HEK293 (cell line): ENCODE results near the gene NOC2L.

ENCODE experiments used
- AEBP2 ChIP-seq: fragments of 450-650 bp; formaldehyde crosslinking; IDR thresholded peaks from 2 replicates; pipeline ENCODE4 v1.5.1; 2016; ENCODE audit warnings: missing biosample characterization, missing genetic modification characterization, borderline replicate concordance
- GLIS2 ChIP-seq: fragments of 450-650 bp; formaldehyde crosslinking; IDR thresholded peaks from 2 replicates; pipeline ENCODE4 v1.5.1; 2016; ENCODE audit warnings: missing biosample characterization, missing genetic modification characterization
- SCRT1 ChIP-seq: fragments of 450-650 bp; formaldehyde crosslinking; IDR thresholded peaks from 2 replicates; pipeline ENCODE4 v1.5.1; 2016; ENCODE audit warnings: missing biosample characterization, missing genetic modification characterization, borderline replicate concordance
- SCRT2 ChIP-seq: fragments of 450-650 bp; formaldehyde crosslinking; IDR thresholded peaks from 2 replicates; pipeline ENCODE4 v1.5.1; 2016; ENCODE audit warnings: missing biosample characterization, missing genetic modification characterization
- ZFHX2 ChIP-seq: fragments of 450-650 bp; formaldehyde crosslinking; conservative IDR thresholded peaks from 2 replicates; pipeline ENCODE4 v1.5.1; 2016; ENCODE audit warnings: missing biosample characterization, missing genetic modification characterization
- ZIC2 ChIP-seq: fragments of 450-650 bp; formaldehyde crosslinking; IDR thresholded peaks from 2 replicates; pipeline ENCODE4 v1.5.1; 2016; ENCODE audit warnings: missing biosample characterization, missing genetic modification characterization
- ZNF174 ChIP-seq: fragments of 450-650 bp; formaldehyde crosslinking; IDR thresholded peaks from 2 replicates; pipeline ENCODE4 v1.5.0; 2017; ENCODE audit warnings: missing biosample characterization, mild to moderate bottlenecking, missing genetic modification characterization
- ZNF2 ChIP-seq: fragments of 450-650 bp; formaldehyde crosslinking; IDR thresholded peaks from 2 replicates; pipeline ENCODE4 v1.5.1; 2016; ENCODE audit warnings: missing biosample characterization, missing genetic modification characterization
- ZNF266 ChIP-seq: fragments of 450-650 bp; formaldehyde crosslinking; IDR thresholded peaks from 2 replicates; pipeline ENCODE4 v1.5.1; 2016; ENCODE audit warnings: missing biosample characterization, missing genetic modification characterization, low read depth
- ZNF302 ChIP-seq: fragments of 450-650 bp; formaldehyde crosslinking; IDR thresholded peaks from 2 replicates; pipeline ENCODE4 v1.5.1; 2016; ENCODE audit warnings: missing biosample characterization, missing genetic modification characterization, low read depth
- ZNF324 ChIP-seq: fragments of 450-650 bp; formaldehyde crosslinking; IDR thresholded peaks from 2 replicates; pipeline ENCODE4 v1.5.1; 2016; ENCODE audit warnings: missing biosample characterization, missing genetic modification characterization
- ZNF341 ChIP-seq: fragments of 450-650 bp; formaldehyde crosslinking; IDR thresholded peaks from 2 replicates; pipeline ENCODE4; 2016; ENCODE audit warnings: low read depth, missing biosample characterization, missing genetic modification characterization
- ZNF449 ChIP-seq: fragments of 450-650 bp; formaldehyde crosslinking; IDR thresholded peaks from 2 replicates; pipeline ENCODE4 v1.5.1; 2017; ENCODE audit warnings: missing biosample characterization, mild to moderate bottlenecking, missing genetic modification characterization, moderate library complexity
- ZNF555 ChIP-seq: fragments of 450-650 bp; formaldehyde crosslinking; conservative IDR thresholded peaks from 2 replicates; pipeline ENCODE4 v1.5.1; 2017; ENCODE audit warnings: missing biosample characterization, mild to moderate bottlenecking, missing genetic modification characterization, inconsistent platforms
- ZNF571 ChIP-seq: fragments of 450-650 bp; formaldehyde crosslinking; IDR thresholded peaks from 2 replicates; pipeline ENCODE4 v1.5.0; 2017; ENCODE audit warnings: missing biosample characterization, missing genetic modification characterization
- ZNF580 ChIP-seq: fragments of 450-650 bp; formaldehyde crosslinking; IDR thresholded peaks from 2 replicates; pipeline ENCODE4 v1.5.1; 2016; ENCODE audit warnings: missing biosample characterization, missing genetic modification characterization
- ZNF660 ChIP-seq: fragments of 450-650 bp; IDR thresholded peaks from 2 replicates; pipeline ENCODE4 v1.5.1; 2018; ENCODE audit warnings: missing biosample characterization, mild to moderate bottlenecking, missing genetic modification characterization
- ZNF791 ChIP-seq: fragments of 450-650 bp; formaldehyde crosslinking; IDR thresholded peaks from 2 replicates; pipeline ENCODE4 v1.5.1; 2016; ENCODE audit warnings: missing biosample characterization, missing genetic modification characterization
- TF ChIP-seq, protein P1 (sequence below): fragments of 450-650 bp; formaldehyde crosslinking; IDR thresholded peaks from 2 replicates; pipeline ENCODE4 v1.5.1; 2016; ENCODE audit warnings: missing biosample characterization, missing genetic modification characterization
- TF ChIP-seq, protein P2 (sequence below): fragments of 450-650 bp; formaldehyde crosslinking; conservative IDR thresholded peaks from 2 replicates; pipeline ENCODE4 v1.5.1; 2016; ENCODE audit warnings: low read depth, missing biosample characterization, missing genetic modification characterization
- TF ChIP-seq, protein P3 (sequence below): fragments of 450-650 bp; formaldehyde crosslinking; IDR thresholded peaks from 2 replicates; pipeline ENCODE4 v1.5.1; 2016; ENCODE audit warnings: missing biosample characterization, missing genetic modification characterization
- TF ChIP-seq, protein P4 (sequence below): fragments of 450-650 bp; IDR thresholded peaks from 2 replicates; pipeline ENCODE4 v1.5.1; 2018; ENCODE audit warnings: missing biosample characterization, mild to moderate bottlenecking, missing genetic modification characterization
- TF ChIP-seq, protein P5 (sequence below): IDR thresholded peaks from 2 replicates; pipeline ENCODE4 v1.6.1; 2011; ENCODE audit warnings: mild to moderate bottlenecking, low read depth, low read length, borderline replicate concordance
- TF ChIP-seq, protein P6 (sequence below): fragments of 450-650 bp; formaldehyde crosslinking; optimal IDR thresholded peaks from 2 replicates; pipeline ENCODE3; 2016; ENCODE audit warnings: missing biosample characterization, mild to moderate bottlenecking, missing genetic modification characterization

NOC2L gene

GRCh38 chr1:930633-931138, 28.4 kb downstream of the NOC2L start (continued):
- TF ChIP-seq, protein P1, sequence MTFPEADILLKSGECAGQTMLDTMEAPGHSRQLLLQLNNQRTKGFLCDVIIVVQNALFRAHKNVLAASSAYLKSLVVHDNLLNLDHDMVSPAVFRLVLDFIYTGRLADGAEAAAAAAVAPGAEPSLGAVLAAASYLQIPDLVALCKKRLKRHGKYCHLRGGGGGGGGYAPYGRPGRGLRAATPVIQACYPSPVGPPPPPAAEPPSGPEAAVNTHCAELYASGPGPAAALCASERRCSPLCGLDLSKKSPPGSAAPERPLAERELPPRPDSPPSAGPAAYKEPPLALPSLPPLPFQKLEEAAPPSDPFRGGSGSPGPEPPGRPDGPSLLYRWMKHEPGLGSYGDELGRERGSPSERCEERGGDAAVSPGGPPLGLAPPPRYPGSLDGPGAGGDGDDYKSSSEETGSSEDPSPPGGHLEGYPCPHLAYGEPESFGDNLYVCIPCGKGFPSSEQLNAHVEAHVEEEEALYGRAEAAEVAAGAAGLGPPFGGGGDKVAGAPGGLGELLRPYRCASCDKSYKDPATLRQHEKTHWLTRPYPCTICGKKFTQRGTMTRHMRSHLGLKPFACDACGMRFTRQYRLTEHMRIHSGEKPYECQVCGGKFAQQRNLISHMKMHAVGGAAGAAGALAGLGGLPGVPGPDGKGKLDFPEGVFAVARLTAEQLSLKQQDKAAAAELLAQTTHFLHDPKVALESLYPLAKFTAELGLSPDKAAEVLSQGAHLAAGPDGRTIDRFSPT, result 0 out of 2 replicates have a peak, but pooled peaks have one; percentile 48
- no peak for TF ChIP-seq ZNF266 (tag by site-specific recombination)
- TF ChIP-seq, protein P2, sequence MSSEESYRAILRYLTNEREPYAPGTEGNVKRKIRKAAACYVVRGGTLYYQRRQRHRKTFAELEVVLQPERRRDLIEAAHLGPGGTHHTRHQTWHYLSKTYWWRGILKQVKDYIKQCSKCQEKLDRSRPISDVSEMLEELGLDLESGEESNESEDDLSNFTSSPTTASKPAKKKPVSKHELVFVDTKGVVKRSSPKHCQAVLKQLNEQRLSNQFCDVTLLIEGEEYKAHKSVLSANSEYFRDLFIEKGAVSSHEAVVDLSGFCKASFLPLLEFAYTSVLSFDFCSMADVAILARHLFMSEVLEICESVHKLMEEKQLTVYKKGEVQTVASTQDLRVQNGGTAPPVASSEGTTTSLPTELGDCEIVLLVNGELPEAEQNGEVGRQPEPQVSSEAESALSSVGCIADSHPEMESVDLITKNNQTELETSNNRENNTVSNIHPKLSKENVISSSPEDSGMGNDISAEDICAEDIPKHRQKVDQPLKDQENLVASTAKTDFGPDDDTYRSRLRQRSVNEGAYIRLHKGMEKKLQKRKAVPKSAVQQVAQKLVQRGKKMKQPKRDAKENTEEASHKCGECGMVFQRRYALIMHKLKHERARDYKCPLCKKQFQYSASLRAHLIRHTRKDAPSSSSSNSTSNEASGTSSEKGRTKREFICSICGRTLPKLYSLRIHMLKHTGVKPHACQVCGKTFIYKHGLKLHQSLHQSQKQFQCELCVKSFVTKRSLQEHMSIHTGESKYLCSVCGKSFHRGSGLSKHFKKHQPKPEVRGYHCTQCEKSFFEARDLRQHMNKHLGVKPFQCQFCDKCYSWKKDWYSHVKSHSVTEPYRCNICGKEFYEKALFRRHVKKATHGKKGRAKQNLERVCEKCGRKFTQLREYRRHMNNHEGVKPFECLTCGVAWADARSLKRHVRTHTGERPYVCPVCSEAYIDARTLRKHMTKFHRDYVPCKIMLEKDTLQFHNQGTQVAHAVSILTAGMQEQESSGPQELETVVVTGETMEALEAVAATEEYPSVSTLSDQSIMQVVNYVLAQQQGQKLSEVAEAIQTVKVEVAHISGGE (tag by site-specific recombination), result no peak
- TF ChIP-seq ZNF324 (tag by site-specific recombination), result no peak
- peak; percentile 32; the same call in 1 of the 2 replicates for TF ChIP-seq ZNF2 (tag by site-specific recombination)
- peak; percentile 87 for TF ChIP-seq SCRT2 (tag by site-specific recombination)
- TF ChIP-seq ZIC2 (tag by site-specific recombination), result peak; percentile 99
- TF ChIP-seq SCRT1 (tag by site-specific recombination), result peak; percentile 86; the same call in 1 of the 2 replicates
- TF ChIP-seq, protein P3, sequence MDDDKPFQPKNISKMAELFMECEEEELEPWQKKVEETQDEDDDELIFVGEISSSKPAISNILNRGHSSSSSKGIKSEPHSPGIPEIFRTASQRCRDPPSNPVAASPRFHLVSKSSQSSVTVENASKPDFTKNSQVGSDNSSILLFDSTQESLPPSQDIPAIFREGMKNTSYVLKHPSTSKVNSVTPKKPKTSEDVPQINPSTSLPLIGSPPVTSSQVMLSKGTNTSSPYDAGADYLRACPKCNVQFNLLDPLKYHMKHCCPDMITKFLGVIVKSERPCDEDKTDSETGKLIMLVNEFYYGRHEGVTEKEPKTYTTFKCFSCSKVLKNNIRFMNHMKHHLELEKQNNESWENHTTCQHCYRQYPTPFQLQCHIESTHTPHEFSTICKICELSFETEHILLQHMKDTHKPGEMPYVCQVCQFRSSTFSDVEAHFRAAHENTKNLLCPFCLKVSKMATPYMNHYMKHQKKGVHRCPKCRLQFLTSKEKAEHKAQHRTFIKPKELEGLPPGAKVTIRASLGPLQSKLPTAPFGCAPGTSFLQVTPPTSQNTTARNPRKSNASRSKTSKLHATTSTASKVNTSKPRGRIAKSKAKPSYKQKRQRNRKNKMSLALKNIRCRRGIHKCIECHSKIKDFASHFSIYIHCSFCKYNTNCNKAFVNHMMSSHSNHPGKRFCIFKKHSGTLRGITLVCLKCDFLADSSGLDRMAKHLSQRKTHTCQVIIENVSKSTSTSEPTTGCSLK (tag by site-specific recombination), result no peak
- TF ChIP-seq GLIS2, result peak; percentile 31; the same call in 1 of the 2 replicates
- TF ChIP-seq, protein P4, sequence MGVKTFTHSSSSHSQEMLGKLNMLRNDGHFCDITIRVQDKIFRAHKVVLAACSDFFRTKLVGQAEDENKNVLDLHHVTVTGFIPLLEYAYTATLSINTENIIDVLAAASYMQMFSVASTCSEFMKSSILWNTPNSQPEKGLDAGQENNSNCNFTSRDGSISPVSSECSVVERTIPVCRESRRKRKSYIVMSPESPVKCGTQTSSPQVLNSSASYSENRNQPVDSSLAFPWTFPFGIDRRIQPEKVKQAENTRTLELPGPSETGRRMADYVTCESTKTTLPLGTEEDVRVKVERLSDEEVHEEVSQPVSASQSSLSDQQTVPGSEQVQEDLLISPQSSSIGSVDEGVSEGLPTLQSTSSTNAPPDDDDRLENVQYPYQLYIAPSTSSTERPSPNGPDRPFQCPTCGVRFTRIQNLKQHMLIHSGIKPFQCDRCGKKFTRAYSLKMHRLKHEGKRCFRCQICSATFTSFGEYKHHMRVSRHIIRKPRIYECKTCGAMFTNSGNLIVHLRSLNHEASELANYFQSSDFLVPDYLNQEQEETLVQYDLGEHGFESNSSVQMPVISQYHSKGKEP (tag by site-specific recombination), result no peak
- TF ChIP-seq ZNF580, result no peak
- no peak for TF ChIP-seq ZFHX2 (tag by site-specific recombination)
- peak; percentile 55; the same call in 1 of the 2 replicates for TF ChIP-seq ZNF341
- TF ChIP-seq, protein P5, sequence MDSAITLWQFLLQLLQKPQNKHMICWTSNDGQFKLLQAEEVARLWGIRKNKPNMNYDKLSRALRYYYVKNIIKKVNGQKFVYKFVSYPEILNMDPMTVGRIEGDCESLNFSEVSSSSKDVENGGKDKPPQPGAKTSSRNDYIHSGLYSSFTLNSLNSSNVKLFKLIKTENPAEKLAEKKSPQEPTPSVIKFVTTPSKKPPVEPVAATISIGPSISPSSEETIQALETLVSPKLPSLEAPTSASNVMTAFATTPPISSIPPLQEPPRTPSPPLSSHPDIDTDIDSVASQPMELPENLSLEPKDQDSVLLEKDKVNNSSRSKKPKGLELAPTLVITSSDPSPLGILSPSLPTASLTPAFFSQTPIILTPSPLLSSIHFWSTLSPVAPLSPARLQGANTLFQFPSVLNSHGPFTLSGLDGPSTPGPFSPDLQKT, result no peak
- no peak for TF ChIP-seq ZNF571 (tag by site-specific recombination)
- no peak for TF ChIP-seq ZNF660 (tag by site-specific recombination)
- TF ChIP-seq ZNF302 (tag by site-specific recombination), result no peak
- TF ChIP-seq, protein P6, sequence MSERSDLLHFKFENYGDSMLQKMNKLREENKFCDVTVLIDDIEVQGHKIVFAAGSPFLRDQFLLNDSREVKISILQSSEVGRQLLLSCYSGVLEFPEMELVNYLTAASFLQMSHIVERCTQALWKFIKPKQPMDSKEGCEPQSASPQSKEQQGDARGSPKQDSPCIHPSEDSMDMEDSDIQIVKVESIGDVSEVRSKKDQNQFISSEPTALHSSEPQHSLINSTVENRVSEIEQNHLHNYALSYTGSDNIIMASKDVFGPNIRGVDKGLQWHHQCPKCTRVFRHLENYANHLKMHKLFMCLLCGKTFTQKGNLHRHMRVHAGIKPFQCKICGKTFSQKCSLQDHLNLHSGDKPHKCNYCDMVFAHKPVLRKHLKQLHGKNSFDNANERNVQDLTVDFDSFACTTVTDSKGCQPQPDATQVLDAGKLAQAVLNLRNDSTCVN (tag by site-specific recombination), result peak; percentile 7
- TF ChIP-seq ZNF555 (tag by site-specific recombination), result no peak
- no peak for TF ChIP-seq ZNF791
- TF ChIP-seq ZNF449, result no peak
- no peak for TF ChIP-seq ZNF174
- no peak for TF ChIP-seq AEBP2 (tag by site-specific recombination)
